ENCODE data around the gene PSMG4. TPM values are rescaled to one million over a fixed set of nuclear protein-coding genes. Genes with fewer than 3 reads are reported as not detected.

PSMG4 gene
- total and polyA plus RNA-seq, 12 donors: 8.1 to 38.6 (median 10.3) TPM

- WGBS, 2 donors: 75 to 79% methylated on average over 9 of the region's 9 CpGs
- intact Hi-C loops (cut with DNase I): no loop called here
- no peaks in the 10 kb centered on the region for H3K36me3 ChIP-seq
- H3K4me1 ChIP-seq: peaks cover 0 to 5% (median 0%) of the 10 kb centered on the region in 9 donors
- H3K27ac ChIP-seq: no peak overlapping the region
- no peak overlapping the region for H3K4me3 ChIP-seq
- ATAC-seq: peak in 1 of 8 donors; percentile 61
- H3K9me3 ChIP-seq: no peaks in the 10 kb centered on the region
- no peak for TF ChIP-seq CTCF (IDR thresholded peaks at IDR 0.05)
- no peak for DNase-seq
- no peaks in the 10 kb centered on the region for H3K27me3 ChIP-seq
These were observed 52.0 kb downstream of the PSMG4 start for GRCh38 chr6:3310703-3311102.

- Histone ChIP-seq H3K4me3 (no peak overlapping the region), H3K9me3 (no peaks in the 10 kb centered on the region), H3K36me3 (no peaks in the 10 kb centered on the region), H3K27me3 (no peaks in the 10 kb centered on the region), H3K4me1 (peaks cover 0 to 5% (median 0%) of the 10 kb centered on the region in 9 donors), H3K27ac (no peak overlapping the region)
- intact Hi-C loops (cut with DNase I): no loop called here
- ATAC-seq: no peak
- WGBS, 2 donors: 94 to 95% methylated on average over 6 of the region's 6 CpGs
- TF ChIP-seq CTCF (IDR thresholded peaks at IDR 0.05): no peak
- DNase-seq: no peak
These were observed 53.1 kb downstream of the PSMG4 start for GRCh38 chr6:3311826-3312225.

- ATAC-seq (peak in 7 of 8 donors; percentile 37 to 74 (median 66)), DNase-seq (no peak)
- TF ChIP-seq CTCF (IDR thresholded peaks at IDR 0.05): no peak
- intact Hi-C loops (cut with DNase I): no loop called here
- H3K4me3 ChIP-seq: no peak overlapping the region
- WGBS, 2 donors: 74 to 76% methylated on average over 11 of the region's 11 CpGs
- no peak overlapping the region for H3K27ac ChIP-seq
- H3K27me3 ChIP-seq: no peaks in the 10 kb centered on the region
- H3K9me3 ChIP-seq: no peaks in the 10 kb centered on the region
- no peaks in the 10 kb centered on the region for H3K36me3 ChIP-seq
- peaks cover 0 to 5% (median 0%) of the 10 kb centered on the region in 9 donors for H3K4me1 ChIP-seq
These were observed 54.0 kb downstream of the PSMG4 start for GRCh38 chr6:3312604-3313231.

- Histone ChIP-seq H3K27me3 (no peaks in the 10 kb centered on the region), H3K4me1 (peaks cover 0 to 5% (median 0%) of the 10 kb centered on the region in 9 donors), H3K9me3 (no peaks in the 10 kb centered on the region), H3K27ac (no peak overlapping the region), H3K4me3 (no peak overlapping the region), H3K36me3 (no peaks in the 10 kb centered on the region)
- DNase-seq: no peak
- intact Hi-C loops (cut with DNase I): no loop called here
- TF ChIP-seq CTCF (IDR thresholded peaks at IDR 0.05): no peak
- no peak for ATAC-seq
- WGBS, 2 donors: 91 to 97% methylated on average over 7 of the region's 7 CpGs
These were observed 55.4 kb downstream of the PSMG4 start for GRCh38 chr6:3314176-3314575.

Data from heart right ventricle (tissue), 16 donors.